SW 1271 (cell line): ENCODE measurements around the gene RASSF5.

Source experiments
- DNase-seq, 2 experiments: peaks; one replicate each; lab custom pipeline; 2025; lab: John Stamatoyannopoulos, UW

Gene RASSF5

GRCh38 chr1:206507284-206508129 lies at the start of gene RASSF5:
Gene RASSF5 (plus strand): TSS chr1:206507531. CDS start chr1:206507603, 72 bp downstream.
- DNase-seq, result peak in 1 of 2 experiments; percentile 5

GRCh38 chr1:206459703-206460102 lies 47.6 kb upstream of the RASSF5 start:
- no peak for DNase-seq

GRCh38 chr1:206460836-206461426 lies 46.4 kb upstream of the RASSF5 start:
- no peak for DNase-seq

- DNase-seq, result peak in 1 of 2 experiments; percentile 36
Measured at GRCh38 chr1:206461602-206462455, 45.5 kb upstream of the RASSF5 start.

GRCh38 chr1:206463137-206463536 lies 44.2 kb upstream of the RASSF5 start:
- no peak for DNase-seq

GRCh38 chr1:206463911-206464310 lies 43.4 kb upstream of the RASSF5 start:
- no peak for DNase-seq

GRCh38 chr1:206464456-206464964 lies 42.8 kb upstream of the RASSF5 start:
- no peak for DNase-seq

- no peak for DNase-seq
Measured at GRCh38 chr1:206465951-206466350, 41.4 kb upstream of the RASSF5 start.

GRCh38 chr1:206466840-206467649 lies 40.3 kb upstream of the RASSF5 start:
- DNase-seq, result no peak

- no peak for DNase-seq
Measured at GRCh38 chr1:206467915-206468314, 39.4 kb upstream of the RASSF5 start.

- DNase-seq, result no peak
Measured at GRCh38 chr1:206468571-206468970, 38.8 kb upstream of the RASSF5 start.

- peak in 1 of 2 experiments; percentile 1 for DNase-seq
Measured at GRCh38 chr1:206469411-206469932, 37.9 kb upstream of the RASSF5 start.

- DNase-seq, result peak in 1 of 2 experiments; percentile 52
Measured at GRCh38 chr1:206469933-206470691, 37.2 kb upstream of the RASSF5 start, which contains the start of gene IKBKE. Gene IKBKE (plus strand): TSS chr1:206470476. CDS start chr1:206473228, 2,752 bp downstream.

- no peak for DNase-seq
Measured at GRCh38 chr1:206470692-206471414, 36.5 kb upstream of the RASSF5 start.

GRCh38 chr1:206471415-206471801 lies 35.9 kb upstream of the RASSF5 start:
- DNase-seq, result no peak

- DNase-seq, result no peak
Measured at GRCh38 chr1:206472024-206472423, 35.3 kb upstream of the RASSF5 start.

- DNase-seq, result no peak
Measured at GRCh38 chr1:206472454-206472853, 34.9 kb upstream of the RASSF5 start.

GRCh38 chr1:206472886-206473285 lies 34.4 kb upstream of the RASSF5 start:
- no peak for DNase-seq

GRCh38 chr1:206476058-206476457 lies 31.3 kb upstream of the RASSF5 start:
- no peak for DNase-seq

GRCh38 chr1:206476591-206476990 lies 30.7 kb upstream of the RASSF5 start:
- no peak for DNase-seq
